GM21619 (cell line): Measurements from ENCODE around the gene LZTS2.

Experiments
- ATAC-seq: cut with Tn5 transposase; IDR thresholded peaks from one replicate; pipeline ENCODE4 v1.9.1; 2021; ENCODE audit not compliant: unreplicated experiment

The LZTS2 gene

DNA sequence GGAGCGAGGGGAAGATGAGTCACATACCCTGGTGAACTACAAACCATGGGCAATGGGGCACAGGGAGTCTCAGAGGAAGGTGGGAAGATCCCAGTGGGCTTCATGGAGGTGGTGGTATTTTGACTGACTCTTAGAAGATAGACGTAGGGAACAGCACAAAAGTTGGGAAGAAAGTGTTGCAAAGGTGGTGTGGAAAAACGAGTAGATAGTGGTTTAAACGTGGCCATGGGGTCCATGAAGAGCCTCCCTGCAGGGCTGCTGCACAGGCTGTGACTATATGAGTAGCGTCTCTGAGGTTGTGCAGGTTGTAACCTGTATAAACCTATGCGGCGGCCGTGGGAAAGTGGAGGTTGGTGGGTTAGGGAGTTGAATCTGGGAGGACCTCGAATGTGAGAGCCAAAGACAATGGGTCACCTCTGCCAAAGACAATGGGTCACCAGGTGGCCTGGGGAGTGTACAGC lies 13.8 kb downstream of the LZTS2 start:
- no peak for ATAC-seq

- ATAC-seq: no peak
Measured at GRCh38 chr10:101014230-101014884, 14.7 kb downstream of the LZTS2 start.

- ATAC-seq: no peak
Measured at GRCh38 chr10:101014966-101015581, 15.5 kb downstream of the LZTS2 start.

- ATAC-seq: no peak
Measured at GRCh38 chr10:101015582-101015973, 16.0 kb downstream of the LZTS2 start.

- ATAC-seq: no peak
Measured at GRCh38 chr10:101016814-101017213, 17.2 kb downstream of the LZTS2 start.

GRCh38 chr10:101018118-101018599 lies 18.6 kb downstream of the LZTS2 start:
- ATAC-seq: no peak

GRCh38 chr10:101018600-101019439 lies 19.2 kb downstream of the LZTS2 start:
- ATAC-seq: no peak

DNA sequence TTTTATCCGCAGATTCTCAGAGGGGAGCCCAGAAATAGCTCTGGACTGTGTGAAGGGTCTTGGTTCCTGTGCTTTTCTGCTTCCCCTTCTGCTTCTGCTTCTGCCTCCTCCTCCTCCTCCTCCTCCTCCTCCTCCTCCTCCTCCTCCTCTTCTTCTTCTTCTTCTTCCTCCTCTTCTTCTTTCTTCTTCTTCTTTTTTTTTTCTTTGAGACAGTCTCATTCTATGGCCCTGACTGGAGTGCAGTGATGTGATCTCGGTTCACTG lies 19.8 kb downstream of the LZTS2 start:
- no peak for ATAC-seq

- ATAC-seq: no peak
Measured at GRCh38 chr10:101020427-101021075, 20.9 kb downstream of the LZTS2 start.

GRCh38 chr10:101021239-101021638 lies 21.6 kb downstream of the LZTS2 start:
- no peak for ATAC-seq

DNA sequence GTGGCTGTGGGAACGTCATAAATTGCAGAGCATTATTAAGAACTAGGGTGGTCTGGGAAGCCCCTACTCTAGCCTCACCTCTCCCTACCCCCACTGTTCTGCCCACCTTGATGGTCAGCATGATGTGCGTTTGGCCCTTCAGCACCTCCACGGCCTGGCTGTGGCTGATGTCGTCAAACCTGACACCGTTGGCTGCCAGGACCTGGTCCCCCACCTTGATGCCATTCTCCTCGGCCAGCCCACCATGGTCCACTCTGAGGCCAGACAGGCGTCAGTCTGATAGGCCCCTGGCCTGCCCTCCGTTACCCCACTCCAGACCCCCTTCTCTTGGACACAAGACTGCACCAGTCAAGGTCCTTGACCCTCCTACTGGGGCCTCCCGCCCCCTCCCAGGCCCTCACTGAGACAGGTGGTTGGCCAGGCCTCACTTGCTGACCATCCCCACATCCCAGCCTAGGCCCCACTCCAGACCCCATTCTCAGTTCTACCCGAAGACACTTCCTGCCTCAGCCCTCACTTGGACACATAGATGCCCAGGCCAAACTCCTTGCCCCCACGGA lies 22.2 kb downstream of the LZTS2 start:
- no peak for ATAC-seq

GRCh38 chr10:101022967-101023705 lies 23.5 kb downstream of the LZTS2 start:
- no peak for ATAC-seq

GRCh38 chr10:101027106-101027720 lies 27.6 kb downstream of the LZTS2 start:
- ATAC-seq: no peak

GRCh38 chr10:101028446-101029337 lies 29.1 kb downstream of the LZTS2 start:
- ATAC-seq: no peak

DNA sequence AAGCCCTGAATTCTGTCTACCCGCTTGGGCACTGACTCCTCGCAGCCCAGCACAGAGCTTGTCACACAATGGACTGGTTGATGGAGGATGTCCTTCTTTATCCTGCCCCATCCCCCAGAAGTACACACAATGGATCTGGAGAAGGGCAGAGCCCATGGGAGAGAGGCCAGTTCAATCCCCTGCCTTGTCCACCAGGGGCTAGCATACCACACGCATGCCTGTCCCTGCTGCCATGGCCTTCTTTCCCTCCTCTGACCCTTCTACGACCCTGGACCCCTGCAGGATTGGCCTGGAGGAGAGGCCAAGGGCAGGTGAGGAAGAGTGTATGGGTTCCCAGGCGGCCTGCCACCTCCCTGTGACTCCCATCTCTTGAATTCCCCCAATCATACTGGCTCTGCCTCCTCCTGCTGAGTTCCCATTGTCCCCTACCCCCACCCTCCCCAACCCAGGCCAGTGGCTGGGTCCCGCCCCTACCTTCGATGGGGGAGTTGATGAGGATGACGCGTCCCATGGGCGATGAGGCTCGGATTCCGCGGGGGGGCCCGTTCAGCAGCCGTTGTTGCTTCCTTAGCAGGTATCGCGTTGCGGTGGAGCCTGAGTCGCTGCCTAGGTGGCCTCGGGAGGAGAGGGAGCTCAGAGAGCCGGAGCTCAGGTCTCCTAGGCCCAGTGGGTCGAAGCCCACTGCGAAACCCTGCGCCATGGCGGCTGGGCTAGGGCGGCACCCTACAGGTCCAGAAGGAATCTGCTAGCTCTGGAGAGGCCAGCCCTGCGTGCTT lies 30.1 kb downstream of the LZTS2 start:
- no peak for ATAC-seq

DNA sequence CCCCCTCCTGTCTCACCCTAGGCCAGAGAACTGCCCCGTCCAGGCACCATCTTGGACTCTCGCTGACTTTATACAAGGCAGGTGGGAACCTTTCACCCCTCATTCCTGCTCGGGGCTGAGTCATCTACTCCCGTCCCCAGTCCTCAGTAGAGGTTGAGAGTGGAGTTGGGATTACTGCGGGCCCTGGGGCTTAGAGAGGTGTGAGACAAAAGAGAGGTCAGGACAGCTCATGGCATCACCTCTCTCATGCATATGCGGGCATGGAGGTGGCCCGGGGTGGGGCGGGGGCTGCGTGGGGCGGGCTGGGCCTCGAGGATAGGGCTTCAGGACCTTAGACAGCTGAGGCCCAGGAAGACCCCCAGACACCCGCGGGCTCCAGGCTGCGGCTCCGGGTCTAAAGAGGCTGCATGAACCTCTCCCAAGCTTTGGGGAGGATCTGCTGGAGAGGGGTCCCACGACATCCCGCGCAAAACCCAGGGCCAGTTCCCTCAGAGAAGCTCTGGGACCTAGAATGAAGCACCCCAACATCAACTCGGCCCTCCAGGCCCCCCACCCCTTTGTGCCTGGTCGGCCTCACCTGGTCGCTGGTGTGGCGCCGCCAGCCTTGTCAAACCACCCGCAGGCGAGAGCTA lies 31.0 kb downstream of the LZTS2 start:
- no peak for ATAC-seq

DNA sequence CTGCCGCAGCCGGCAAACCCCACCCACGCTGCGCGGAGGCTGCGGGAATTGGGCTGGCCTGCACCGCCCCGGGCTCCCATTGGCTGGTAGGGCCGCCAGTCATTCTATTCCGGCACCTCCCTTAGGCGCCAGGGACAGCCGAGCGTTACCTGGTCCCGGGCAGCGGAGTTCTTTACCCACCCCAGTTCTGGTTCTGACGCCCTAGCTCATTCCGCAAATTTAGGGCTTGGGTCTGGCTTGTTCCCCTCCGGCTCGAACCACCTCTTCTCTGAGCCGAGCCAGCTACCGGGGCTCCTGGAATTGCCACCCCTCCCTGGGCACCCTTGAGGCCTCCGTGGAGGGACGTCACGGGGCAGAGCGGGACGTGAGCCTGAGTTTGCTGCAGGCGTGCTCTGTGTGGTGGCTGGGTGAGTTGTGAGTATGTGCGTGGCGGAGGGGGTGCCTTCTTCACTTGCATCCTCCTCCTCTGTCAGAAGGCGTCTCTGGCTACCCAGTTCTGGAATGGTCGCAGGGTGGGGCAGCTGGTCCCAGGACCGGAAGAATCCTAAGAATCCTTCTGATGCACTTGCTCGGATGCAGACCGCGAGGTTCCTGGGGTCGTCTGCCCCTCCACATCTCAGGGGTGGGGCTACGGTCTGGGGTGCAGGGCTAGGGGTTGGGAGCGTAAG lies 31.7 kb downstream of the LZTS2 start, which contains the start of the genes PDZD7 and SFXN3:
Gene PDZD7, minus strand, starts transcription at position 2 of the 668 bp plus-strand sequence. CDS start 910 bp downstream, outside the sequence.
Gene SFXN3, plus strand, starts transcription at position 107 of the 668 bp plus-strand sequence. CDS start 3,461 bp downstream, outside the sequence.
- ATAC-seq: peak; percentile 92
